AG04450 (cell line): ENCODE measurements around the gene CHRNA5. TPM values are rescaled to one million over a fixed set of nuclear protein-coding genes. Genes with fewer than 3 reads are reported as not detected.

Experiments
- CTCF ChIA-PET: fragments of 300-600, 350-600 bp; formaldehyde crosslinking; extraction: SDS; loops from one replicate; lab custom pipeline; 2022; ENCODE audit warnings: antibody characterized with exemption, inconsistent platforms; lab: Charles Lee
- POLR2A ChIA-PET: fragments of 350-600 bp; formaldehyde crosslinking; extraction: SDS; loops from one replicate; lab custom pipeline; 2021; ENCODE audit warnings: antibody characterized with exemption, inconsistent platforms; lab: Yijun Ruan, JAX
- DNase-seq: peaks from one replicate; pipeline ENCODE4 v3.0.0-alpha.2; 2011; ENCODE audit warnings: low read depth, low spot score
- H3K27ac ChIP-seq: one replicate; pipeline ENCODE4 v1.5.1; 2012; ENCODE audit warnings: low read depth, low read length, control low read depth
- H3K27me3 ChIP-seq: one replicate; pipeline ENCODE4 v1.6.0; 2012; ENCODE audit warnings: low read length; ENCODE audit not compliant: control insufficient read depth, insufficient read depth
- H3K4me3 ChIP-seq: 2 replicates; pipeline ENCODE4 v1.5.1; 2011; ENCODE audit warnings: mild to moderate bottlenecking, low read depth, low read length, control low read depth
- H3K9me3 ChIP-seq: 2 replicates; pipeline ENCODE4 v1.5.1; 2012; ENCODE audit warnings: low read length; ENCODE audit not compliant: control insufficient read depth, insufficient read depth
- polyA plus RNA-seq: library from polyadenylated mRNA; depleted of rRNA; stranded (reverse); fragments of >200 nt; gene quantifications from 2 replicates; pipeline ENCODE4 v1.2.3, GENCODE V29; 2011
- TF ChIP-seq, protein P1 (sequence below): IDR thresholded peaks from 2 replicates; pipeline ENCODE4 v1.5.1; 2011; ENCODE audit warnings: low read depth, low read length, control low read depth, inconsistent platforms

Gene CHRNA5
- polyA plus RNA-seq, 1 experiment = 5.2 TPM

DNA sequence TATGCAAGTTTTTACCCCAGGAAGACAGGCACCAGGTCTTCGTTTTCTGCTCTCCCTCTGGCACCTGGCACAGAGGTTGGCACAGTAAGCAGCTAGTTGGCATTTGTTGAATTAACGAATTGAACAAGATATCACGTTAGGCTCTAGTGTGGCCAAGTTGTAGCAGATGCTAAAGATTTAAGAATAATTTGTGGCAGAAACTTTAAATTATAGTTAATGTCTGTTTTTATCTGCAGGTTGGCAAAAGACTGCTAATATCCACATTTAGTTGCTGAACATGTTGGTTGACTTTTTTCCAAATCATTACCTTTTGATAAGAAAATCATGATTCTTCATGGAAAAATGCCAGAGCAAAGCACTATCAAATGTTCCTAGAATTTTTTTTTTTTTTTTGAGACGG, 8.1 kb downstream of the CHRNA5 start:
- DNase-seq = no peak
- ChIA-PET CTCF (no interaction called here), POLR2A (no interaction called here)

DNA sequence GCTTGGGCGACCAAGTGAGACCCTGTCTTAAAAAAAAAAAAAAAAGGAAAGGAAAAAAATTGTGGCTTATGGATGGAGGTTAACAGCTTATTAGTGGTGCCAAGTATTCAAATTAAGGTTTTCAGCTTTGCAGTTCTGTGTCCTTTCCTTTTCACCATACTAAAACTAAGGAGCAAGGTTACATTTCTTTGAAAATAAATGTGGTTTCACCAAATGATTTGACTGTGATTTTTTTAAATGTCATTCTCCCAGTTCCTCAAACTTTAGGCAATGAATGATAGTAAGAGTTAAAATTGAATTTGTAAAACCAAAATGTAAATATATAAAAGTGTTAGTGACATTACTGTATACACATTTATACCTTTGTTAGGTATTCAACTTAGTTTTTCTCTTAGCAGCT, 9.6 kb downstream of the CHRNA5 start:
- H3K4me3 ChIP-seq = no peak overlapping the region
- H3K27ac ChIP-seq = no peak overlapping the region
- H3K9me3 ChIP-seq = no peaks in the 10 kb centered on the region
- DNase-seq = no peak
- H3K27me3 ChIP-seq = no peaks in the 10 kb centered on the region
- CTCF ChIA-PET = no interaction called here
- TF ChIP-seq, protein P1, sequence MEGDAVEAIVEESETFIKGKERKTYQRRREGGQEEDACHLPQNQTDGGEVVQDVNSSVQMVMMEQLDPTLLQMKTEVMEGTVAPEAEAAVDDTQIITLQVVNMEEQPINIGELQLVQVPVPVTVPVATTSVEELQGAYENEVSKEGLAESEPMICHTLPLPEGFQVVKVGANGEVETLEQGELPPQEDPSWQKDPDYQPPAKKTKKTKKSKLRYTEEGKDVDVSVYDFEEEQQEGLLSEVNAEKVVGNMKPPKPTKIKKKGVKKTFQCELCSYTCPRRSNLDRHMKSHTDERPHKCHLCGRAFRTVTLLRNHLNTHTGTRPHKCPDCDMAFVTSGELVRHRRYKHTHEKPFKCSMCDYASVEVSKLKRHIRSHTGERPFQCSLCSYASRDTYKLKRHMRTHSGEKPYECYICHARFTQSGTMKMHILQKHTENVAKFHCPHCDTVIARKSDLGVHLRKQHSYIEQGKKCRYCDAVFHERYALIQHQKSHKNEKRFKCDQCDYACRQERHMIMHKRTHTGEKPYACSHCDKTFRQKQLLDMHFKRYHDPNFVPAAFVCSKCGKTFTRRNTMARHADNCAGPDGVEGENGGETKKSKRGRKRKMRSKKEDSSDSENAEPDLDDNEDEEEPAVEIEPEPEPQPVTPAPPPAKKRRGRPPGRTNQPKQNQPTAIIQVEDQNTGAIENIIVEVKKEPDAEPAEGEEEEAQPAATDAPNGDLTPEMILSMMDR = no peak
- POLR2A ChIA-PET = no interaction called here

More for the DNA sequence above, 8.1 kb downstream of the CHRNA5 start:
- no peak overlapping the region for H3K27ac ChIP-seq
- TF ChIP-seq, protein P1 = no peak
- H3K4me3 ChIP-seq = no peak overlapping the region
- H3K27me3 ChIP-seq = no peaks in the 10 kb centered on the region
- H3K9me3 ChIP-seq = no peaks in the 10 kb centered on the region

DNA sequence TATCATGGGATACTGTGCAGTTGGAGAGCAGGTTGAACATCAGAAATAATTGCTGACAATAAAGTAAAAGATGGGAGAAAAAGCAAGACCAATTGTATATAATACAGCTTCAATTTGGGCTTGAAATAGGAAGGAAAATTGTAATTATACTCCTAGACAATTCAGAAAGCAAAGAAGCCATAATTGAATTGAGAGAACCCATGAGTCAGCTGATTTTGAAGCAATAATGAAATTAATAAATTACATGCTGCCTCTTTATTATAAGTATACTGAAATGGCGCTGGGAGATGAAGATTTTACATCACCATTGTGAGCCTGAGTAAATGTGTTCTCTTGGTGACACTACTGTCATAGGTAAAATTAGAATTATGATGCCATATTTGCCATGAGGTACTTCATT, 32.3 kb downstream of the CHRNA5 start:
- TF ChIP-seq, protein P1 = no peak
- Histone ChIP-seq H3K27me3 (no peaks in the 10 kb centered on the region), H3K9me3 (no peaks in the 10 kb centered on the region), H3K27ac (no peak overlapping the region), H3K4me3 (no peak overlapping the region)
- CTCF ChIA-PET = no interaction called here
- DNase-seq = no peak
- POLR2A ChIA-PET = no interaction called here

- no peak for DNase-seq
- H3K27ac ChIP-seq = no peak overlapping the region
- TF ChIP-seq, protein P1 = no peak
- no peak overlapping the region for H3K4me3 ChIP-seq
- CTCF ChIA-PET = no interaction called here
- POLR2A ChIA-PET = no interaction called here
- H3K27me3 ChIP-seq = no peaks in the 10 kb centered on the region
- no peaks in the 10 kb centered on the region for H3K9me3 ChIP-seq
Observed at GRCh38 chr15:78598348-78598747, 33.0 kb downstream of the CHRNA5 start.

- POLR2A ChIA-PET = no interaction called here
- DNase-seq = no peak
- TF ChIP-seq, protein P1 = no peak
- no peaks in the 10 kb centered on the region for H3K27me3 ChIP-seq
- no peak overlapping the region for H3K4me3 ChIP-seq
- no peaks in the 10 kb centered on the region for H3K9me3 ChIP-seq
- CTCF ChIA-PET = no interaction called here
- H3K27ac ChIP-seq = no peak overlapping the region
Observed at GRCh38 chr15:78599189-78599588, 33.9 kb downstream of the CHRNA5 start.
